KMS-11 (cell line): ENCODE measurements around the gene MYO1E.

Experiments used
- H2AFZ ChIP-seq: fragments of 200-600 bp; sonication (generic); 2 replicates; pipeline ENCODE4 v1.6.1; 2016; ENCODE audit warnings: antibody characterized with exemption, mixed run types, low read depth
- H3K27ac ChIP-seq: fragments of 200-600 bp; sonication (generic); 2 replicates; pipeline ENCODE4 v1.6.1; 2016; ENCODE audit warnings: mild to moderate bottlenecking, mixed run types
- H3K27me3 ChIP-seq: fragments of 200-600 bp; sonication (generic); 2 replicates; pipeline ENCODE4 v1.6.1; 2017; ENCODE audit warnings: mild to moderate bottlenecking, low read depth, mixed run types, moderate library complexity; ENCODE audit not compliant: insufficient read depth
- H3K36me3 ChIP-seq: fragments of 200-600 bp; sonication (generic); 2 replicates; pipeline ENCODE4 v1.6.1; 2017; ENCODE audit warnings: mild to moderate bottlenecking, mixed run types; ENCODE audit not compliant: insufficient read depth
- H3K4me1 ChIP-seq: fragments of 200-600 bp; sonication (generic); 2 replicates; pipeline ENCODE4 v1.6.1; 2016; ENCODE audit warnings: mild to moderate bottlenecking, low read depth, mixed run types; ENCODE audit not compliant: poor library complexity, severe bottlenecking
- H3K4me2 ChIP-seq: fragments of 200-600 bp; sonication (generic); 2 replicates; pipeline ENCODE4 v1.7.0; 2016; ENCODE audit warnings: mild to moderate bottlenecking, mixed run types
- H3K4me3 ChIP-seq: fragments of 200-600 bp; sonication (generic); IDR thresholded peaks from 2 replicates; pipeline ENCODE4 v1.6.1; 2017; ENCODE audit warnings: low read depth, low read length, mixed read lengths; ENCODE audit not compliant: insufficient read depth
- H3K79me2 ChIP-seq: fragments of 200-600 bp; sonication (generic); 2 replicates; pipeline ENCODE4 v1.6.1; 2016; ENCODE audit warnings: low read depth, mixed run types; ENCODE audit not compliant: insufficient read depth
- H3K9ac ChIP-seq: fragments of 200-600 bp; sonication (generic); 2 replicates; pipeline ENCODE4 v1.6.1; 2016; ENCODE audit warnings: mild to moderate bottlenecking, mixed run types
- H4K20me1 ChIP-seq: fragments of 200-600 bp; sonication (generic); 2 replicates; pipeline ENCODE4 v1.6.1; 2016; ENCODE audit warnings: mild to moderate bottlenecking, mixed run types; ENCODE audit not compliant: insufficient read depth
- TF ChIP-seq, protein P1 (sequence below): fragments of 200-600 bp; sonication (generic); conservative IDR thresholded peaks from 2 replicates; pipeline ENCODE4 v1.6.1; 2017; ENCODE audit warnings: low read depth, mild to moderate bottlenecking, antibody characterized with exemption, low read length, moderate library complexity, mixed read lengths

Gene MYO1E

DNA sequence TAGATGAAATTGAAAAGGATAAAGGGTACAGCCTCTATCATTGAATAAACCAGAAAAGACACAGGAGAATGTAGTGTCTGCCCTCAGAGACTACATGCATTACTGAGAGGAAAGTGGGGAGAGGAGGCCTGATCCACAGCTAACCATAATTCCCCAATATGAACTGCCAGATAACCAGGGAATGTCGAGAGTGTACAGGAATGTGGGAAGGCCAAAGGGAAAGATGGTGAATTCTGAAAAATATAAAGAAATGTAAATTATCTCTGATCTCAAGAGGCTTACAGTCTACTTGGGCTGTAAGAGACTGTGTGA is 22.3 kb downstream of the MYO1E start:
- H3K27ac ChIP-seq = no peak overlapping the region
- no peak overlapping the region for H2AFZ ChIP-seq
- no peak overlapping the region for H3K4me3 ChIP-seq
- H3K4me1 ChIP-seq = no peaks in the 10 kb centered on the region
- H3K36me3 ChIP-seq = no peaks in the 10 kb centered on the region
- H3K4me2 ChIP-seq = no peak overlapping the region
- no peaks in the 10 kb centered on the region for H4K20me1 ChIP-seq
- TF ChIP-seq, protein P1, sequence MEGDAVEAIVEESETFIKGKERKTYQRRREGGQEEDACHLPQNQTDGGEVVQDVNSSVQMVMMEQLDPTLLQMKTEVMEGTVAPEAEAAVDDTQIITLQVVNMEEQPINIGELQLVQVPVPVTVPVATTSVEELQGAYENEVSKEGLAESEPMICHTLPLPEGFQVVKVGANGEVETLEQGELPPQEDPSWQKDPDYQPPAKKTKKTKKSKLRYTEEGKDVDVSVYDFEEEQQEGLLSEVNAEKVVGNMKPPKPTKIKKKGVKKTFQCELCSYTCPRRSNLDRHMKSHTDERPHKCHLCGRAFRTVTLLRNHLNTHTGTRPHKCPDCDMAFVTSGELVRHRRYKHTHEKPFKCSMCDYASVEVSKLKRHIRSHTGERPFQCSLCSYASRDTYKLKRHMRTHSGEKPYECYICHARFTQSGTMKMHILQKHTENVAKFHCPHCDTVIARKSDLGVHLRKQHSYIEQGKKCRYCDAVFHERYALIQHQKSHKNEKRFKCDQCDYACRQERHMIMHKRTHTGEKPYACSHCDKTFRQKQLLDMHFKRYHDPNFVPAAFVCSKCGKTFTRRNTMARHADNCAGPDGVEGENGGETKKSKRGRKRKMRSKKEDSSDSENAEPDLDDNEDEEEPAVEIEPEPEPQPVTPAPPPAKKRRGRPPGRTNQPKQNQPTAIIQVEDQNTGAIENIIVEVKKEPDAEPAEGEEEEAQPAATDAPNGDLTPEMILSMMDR = no peak
- H3K9ac ChIP-seq = no peak overlapping the region
- no peaks in the 10 kb centered on the region for H3K27me3 ChIP-seq
- no peaks in the 10 kb centered on the region for H3K79me2 ChIP-seq

DNA sequence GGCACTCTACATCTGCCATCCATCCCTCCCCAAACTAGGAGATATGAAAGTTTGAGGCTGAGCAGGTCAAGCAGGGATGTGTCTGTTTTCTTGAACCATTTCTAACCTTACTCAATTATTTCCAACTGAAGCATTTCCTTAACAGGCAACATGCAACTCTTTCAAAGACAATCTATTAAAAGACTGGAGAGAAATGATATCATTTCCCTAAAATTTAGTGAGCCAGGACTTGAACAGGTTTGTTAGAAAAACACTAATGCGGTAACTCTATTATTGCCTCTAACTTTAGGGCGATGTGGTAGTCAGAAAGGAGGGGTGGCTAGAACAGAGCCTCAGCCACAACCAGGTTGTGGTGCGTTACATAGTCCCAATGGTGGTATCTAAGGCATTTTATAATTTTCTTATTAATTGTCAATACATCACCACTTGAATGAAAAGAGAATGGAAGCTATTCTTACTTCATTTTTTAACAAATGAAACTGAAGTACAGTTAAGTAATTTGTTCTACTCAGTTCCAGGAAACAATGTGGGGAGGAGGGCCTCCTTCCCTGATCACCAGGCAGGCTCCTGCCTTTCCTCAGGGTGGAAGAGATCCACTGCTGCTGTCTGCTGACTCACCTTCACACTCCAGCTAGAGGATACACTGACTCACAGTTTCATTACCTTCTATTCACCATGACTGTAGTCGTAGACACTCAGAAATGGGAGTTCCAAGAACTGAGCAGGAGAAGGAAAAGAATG is 22.8 kb downstream of the MYO1E start:
- H4K20me1 ChIP-seq = no peaks in the 10 kb centered on the region
- no peak overlapping the region for H3K27ac ChIP-seq
- H3K9ac ChIP-seq = no peak overlapping the region
- H3K36me3 ChIP-seq = no peaks in the 10 kb centered on the region
- TF ChIP-seq, protein P1 = no peak
- H3K4me3 ChIP-seq = no peak overlapping the region
- no peaks in the 10 kb centered on the region for H3K4me1 ChIP-seq
- H3K79me2 ChIP-seq = no peaks in the 10 kb centered on the region
- H2AFZ ChIP-seq = no peak overlapping the region
- H3K4me2 ChIP-seq = no peak overlapping the region
- H3K27me3 ChIP-seq = no peaks in the 10 kb centered on the region

DNA sequence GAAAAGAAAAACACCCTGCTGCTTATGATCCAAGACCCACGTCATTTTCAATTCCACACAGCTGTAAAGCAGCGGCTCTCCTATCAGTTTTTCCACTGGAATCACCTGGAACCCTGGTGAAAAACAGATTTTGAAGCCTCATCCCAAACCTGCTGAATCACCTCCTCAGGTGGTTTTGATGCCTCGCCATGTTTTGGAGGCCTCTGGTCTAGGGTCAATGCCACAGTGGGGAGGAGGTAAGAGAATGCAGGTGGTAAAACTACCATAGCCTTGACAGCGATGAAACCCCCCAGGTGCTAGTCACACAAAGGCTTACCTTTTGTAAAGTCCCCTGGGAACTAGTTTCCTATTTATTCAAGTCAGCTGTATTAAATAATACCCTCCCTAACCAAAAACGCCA is 24.8 kb downstream of the MYO1E start:
- H3K4me2 ChIP-seq = no peak overlapping the region
- H3K27me3 ChIP-seq = no peaks in the 10 kb centered on the region
- no peaks in the 10 kb centered on the region for H4K20me1 ChIP-seq
- no peaks in the 10 kb centered on the region for H3K4me1 ChIP-seq
- H2AFZ ChIP-seq = no peak overlapping the region
- no peak overlapping the region for H3K4me3 ChIP-seq
- TF ChIP-seq, protein P1 = no peak
- no peaks in the 10 kb centered on the region for H3K36me3 ChIP-seq
- no peak overlapping the region for H3K9ac ChIP-seq
- H3K79me2 ChIP-seq = no peaks in the 10 kb centered on the region
- H3K27ac ChIP-seq = no peak overlapping the region

DNA sequence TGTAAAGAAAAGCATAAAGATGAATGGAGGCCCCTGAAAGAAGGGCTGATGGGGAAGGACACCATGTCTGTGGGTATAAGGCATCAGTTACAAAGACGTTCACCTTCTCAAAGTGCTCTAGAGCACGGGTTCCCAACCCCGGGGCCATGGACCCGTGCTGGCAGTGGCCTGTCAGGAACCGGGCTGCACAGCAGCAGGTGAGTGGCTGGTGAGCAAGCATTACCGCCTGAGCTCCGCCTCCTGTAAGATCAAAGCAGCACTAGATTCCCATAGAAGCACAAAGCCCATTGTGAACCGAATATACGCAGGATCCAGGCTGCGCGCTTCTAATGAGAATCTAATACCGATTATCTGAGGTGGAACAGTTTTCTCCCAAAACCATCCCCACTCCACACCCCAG is 25.7 kb downstream of the MYO1E start:
- Histone ChIP-seq H3K79me2 (no peaks in the 10 kb centered on the region), H3K27me3 (no peaks in the 10 kb centered on the region), H3K4me1 (no peaks in the 10 kb centered on the region), H4K20me1 (no peaks in the 10 kb centered on the region), H3K36me3 (no peaks in the 10 kb centered on the region), H3K4me3 (no peak overlapping the region), H3K27ac (no peak overlapping the region), H3K4me2 (no peak overlapping the region), H2AFZ (no peak overlapping the region), H3K9ac (no peak overlapping the region)
- TF ChIP-seq, protein P1 = no peak
